ENCODE results near the gene PKP1.

PKP1 gene

GRCh38 chr1:201376464-201377374, 93.4 kb downstream of the PKP1 start:
- DNase-seq, result no peak

- DNase-seq, result no peak
These were observed 94.3 kb downstream of the PKP1 start, which contains the start of gene TNNT2 for GRCh38 chr1:201377611-201378092. TSS of gene TNNT2 (minus strand) at chr1:201377680. CDS start at chr1:201373254, 4,426 bp downstream.

- no peak for DNase-seq
These were observed 95.5 kb downstream of the PKP1 start for GRCh38 chr1:201378804-201379203.

- no peak for DNase-seq
These were observed 96.5 kb downstream of the PKP1 start for GRCh38 chr1:201379733-201380242.

GRCh38 chr1:201381130-201381529, 97.8 kb downstream of the PKP1 start:
- DNase-seq, result peak; percentile 88
